Fibroblast of mammary gland (primary cell): Measurements from ENCODE around the gene NPM3.

ENCODE experiments used
- DNase-seq: peaks from one replicate; pipeline ENCODE4 v3.0.0-alpha.2; 2010; ENCODE audit warnings: low read depth
- H3K4me3 ChIP-seq: 2 replicates; pipeline ENCODE4 v1.5.1; 2011; ENCODE audit warnings: low read depth, mild to moderate bottlenecking, low read length, moderate library complexity; ENCODE audit not compliant: control insufficient read depth
- TF ChIP-seq, protein P1 (sequence below): conservative IDR thresholded peaks from 2 replicates; pipeline ENCODE4 v1.5.1; 2011; ENCODE audit warnings: low read depth, low read length, inconsistent platforms; ENCODE audit not compliant: control insufficient read depth, insufficient read depth

The NPM3 gene

DNA sequence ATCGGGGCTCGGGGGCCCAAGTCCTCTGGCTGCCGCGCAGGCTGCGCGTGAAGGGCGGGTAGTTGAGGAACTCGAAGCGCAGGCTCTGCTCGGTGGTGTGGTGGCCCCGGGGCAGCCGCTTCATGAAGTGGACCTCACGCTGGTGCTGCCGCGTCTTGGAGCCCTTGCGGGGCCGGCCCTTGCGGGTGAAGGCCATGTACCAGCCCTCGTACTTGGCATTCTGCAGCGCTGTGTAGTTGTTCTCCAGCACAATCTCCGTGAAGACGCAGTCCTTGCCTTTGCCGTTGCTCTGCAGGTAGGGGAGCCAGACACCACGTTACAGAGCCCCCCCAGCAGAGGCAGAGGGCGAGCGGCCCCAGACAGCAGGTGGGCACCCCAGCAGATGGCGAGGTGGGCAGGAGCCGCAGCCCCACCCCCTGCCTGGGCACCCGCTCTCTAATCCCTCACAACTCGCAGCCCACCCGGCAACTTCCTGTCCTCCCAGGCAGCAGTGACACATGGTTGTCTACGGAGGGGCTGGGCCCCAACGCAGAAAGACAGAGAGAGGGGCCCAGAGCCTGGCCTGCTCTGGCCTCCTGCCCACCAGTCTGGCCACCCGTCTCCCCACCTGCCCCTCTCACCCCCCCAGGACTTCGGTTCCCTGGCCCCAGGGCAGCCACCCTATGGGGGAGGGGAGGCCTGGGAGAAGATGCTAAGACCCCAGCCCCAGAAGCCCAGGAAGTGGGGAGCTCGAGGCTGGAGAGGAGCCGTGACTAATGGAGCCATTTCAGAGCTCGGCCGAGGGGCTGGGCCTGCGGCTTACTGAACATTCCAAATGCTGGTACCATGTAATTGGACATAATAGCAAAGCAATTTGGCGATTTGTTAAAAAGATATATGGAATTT, 12.7 kb downstream of the NPM3 start:
- no peak for DNase-seq
- TF ChIP-seq, protein P1, sequence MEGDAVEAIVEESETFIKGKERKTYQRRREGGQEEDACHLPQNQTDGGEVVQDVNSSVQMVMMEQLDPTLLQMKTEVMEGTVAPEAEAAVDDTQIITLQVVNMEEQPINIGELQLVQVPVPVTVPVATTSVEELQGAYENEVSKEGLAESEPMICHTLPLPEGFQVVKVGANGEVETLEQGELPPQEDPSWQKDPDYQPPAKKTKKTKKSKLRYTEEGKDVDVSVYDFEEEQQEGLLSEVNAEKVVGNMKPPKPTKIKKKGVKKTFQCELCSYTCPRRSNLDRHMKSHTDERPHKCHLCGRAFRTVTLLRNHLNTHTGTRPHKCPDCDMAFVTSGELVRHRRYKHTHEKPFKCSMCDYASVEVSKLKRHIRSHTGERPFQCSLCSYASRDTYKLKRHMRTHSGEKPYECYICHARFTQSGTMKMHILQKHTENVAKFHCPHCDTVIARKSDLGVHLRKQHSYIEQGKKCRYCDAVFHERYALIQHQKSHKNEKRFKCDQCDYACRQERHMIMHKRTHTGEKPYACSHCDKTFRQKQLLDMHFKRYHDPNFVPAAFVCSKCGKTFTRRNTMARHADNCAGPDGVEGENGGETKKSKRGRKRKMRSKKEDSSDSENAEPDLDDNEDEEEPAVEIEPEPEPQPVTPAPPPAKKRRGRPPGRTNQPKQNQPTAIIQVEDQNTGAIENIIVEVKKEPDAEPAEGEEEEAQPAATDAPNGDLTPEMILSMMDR, result no peak
- H3K4me3 ChIP-seq, result no peak overlapping the region

DNA sequence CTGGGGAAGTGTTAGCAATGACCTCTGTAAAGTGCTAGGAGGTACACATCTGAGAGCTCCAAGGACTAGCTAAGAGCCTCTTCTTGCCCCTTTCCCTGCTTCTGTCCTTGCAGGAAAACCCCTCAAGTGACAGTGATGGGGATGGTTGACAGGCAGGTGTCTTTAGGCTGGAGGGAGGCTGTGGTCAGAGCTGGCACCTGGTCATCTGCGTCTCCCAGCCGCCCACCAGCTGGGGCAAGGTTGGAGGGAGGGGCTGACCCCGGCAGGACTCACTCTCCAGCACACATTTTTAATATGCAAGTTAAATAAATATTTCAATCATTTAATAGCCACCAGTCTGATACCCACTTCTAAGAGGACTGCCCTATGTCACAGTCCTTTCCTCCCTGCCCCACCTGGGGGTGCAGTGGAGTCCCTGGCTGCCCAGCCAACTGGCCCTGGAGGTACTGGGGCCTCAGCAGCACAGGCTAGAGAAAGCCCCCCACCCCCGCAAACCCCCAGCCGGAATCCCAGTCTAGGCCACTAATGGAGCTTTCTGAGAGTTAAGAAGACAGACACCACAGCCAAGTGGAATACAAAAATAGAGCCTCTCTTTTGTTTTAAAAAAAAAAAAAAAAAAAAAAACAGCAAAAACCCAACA, 13.6 kb downstream of the NPM3 start:
- H3K4me3 ChIP-seq, result no peak overlapping the region
- DNase-seq, result no peak
- TF ChIP-seq, protein P1, result no peak

DNA sequence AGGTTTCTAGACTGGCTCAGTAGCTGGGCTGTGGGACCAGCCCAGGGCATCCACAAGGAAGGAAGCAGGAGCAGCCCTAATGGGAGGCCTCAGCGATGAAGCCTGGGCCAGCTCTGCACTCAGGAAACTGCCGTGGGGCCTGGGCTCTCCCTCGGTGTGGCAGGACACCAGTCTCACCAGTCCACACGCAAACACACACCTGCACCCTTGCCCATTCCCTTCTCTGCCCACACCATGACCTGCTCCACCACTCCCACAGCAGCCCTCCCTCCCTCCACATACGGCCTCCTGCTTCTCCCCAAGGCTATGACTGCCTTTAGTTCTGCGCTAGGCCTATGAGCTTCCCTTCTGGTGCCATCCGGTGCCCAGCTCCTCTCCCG, 14.5 kb downstream of the NPM3 start:
- no peak for DNase-seq
- no peak overlapping the region for H3K4me3 ChIP-seq
- TF ChIP-seq, protein P1, result no peak

DNA sequence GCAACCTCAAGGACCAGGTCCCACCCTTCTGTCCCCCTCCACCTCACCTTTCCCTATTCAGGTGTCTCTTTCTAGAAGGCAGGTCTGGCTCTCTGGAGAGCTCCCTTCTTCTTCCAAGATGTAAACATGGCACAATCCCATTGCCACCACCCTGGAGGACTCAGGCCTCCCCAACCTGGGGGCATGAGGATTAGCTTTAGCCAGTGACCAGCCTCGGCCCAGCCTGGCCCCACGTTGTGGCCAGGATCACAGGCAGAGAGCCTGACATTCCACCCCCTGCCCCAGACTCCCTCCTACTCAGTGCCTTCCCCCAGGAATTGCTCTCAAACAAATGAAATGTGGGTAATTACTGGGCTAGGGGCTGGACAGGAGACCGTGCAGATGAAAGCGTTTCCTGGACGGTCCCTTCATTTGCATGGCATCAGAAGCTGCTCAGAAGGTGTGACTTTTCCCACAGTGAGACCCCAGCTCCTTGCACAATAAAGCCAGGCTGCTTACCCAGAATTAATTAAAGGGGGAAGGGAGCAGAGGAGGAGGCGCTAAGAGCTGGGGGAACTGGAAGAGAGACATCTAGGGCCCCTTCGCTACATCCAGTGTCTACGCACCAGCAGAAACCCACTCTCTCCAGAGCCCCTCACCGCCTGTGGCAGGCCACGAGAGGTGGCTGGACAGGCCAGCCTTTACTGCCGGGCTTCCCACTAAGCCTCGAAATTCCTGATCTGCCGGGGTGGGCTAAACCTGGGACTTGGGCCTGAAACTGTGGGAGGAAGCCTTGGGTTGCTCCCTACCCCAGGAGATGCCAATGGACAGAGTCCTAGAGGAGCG, 15.1 kb downstream of the NPM3 start:
- no peak overlapping the region for H3K4me3 ChIP-seq
- no peak for DNase-seq

DNA sequence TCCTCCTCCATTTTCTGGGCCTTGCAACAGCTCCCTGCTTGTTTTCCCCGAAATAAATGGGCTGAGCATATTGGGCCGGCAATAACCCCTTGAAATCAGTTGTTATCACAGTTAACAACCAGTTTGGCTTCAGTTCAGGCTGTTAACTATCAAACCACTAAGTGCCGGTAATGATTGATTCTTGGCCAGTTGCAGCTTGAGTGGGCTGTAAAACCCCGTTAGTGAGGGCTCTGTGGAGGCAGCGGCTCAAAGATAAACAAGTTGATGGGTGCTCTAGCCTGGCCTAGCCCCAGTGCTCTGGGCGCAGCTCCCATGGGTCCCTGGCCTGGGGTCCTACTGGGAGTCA, 15.7 kb downstream of the NPM3 start:
- TF ChIP-seq, protein P1, result no peak
- DNase-seq, result no peak
- H3K4me3 ChIP-seq, result no peak overlapping the region

More for the DNA sequence above, 15.1 kb downstream of the NPM3 start:
- TF ChIP-seq, protein P1, result no peak

DNA sequence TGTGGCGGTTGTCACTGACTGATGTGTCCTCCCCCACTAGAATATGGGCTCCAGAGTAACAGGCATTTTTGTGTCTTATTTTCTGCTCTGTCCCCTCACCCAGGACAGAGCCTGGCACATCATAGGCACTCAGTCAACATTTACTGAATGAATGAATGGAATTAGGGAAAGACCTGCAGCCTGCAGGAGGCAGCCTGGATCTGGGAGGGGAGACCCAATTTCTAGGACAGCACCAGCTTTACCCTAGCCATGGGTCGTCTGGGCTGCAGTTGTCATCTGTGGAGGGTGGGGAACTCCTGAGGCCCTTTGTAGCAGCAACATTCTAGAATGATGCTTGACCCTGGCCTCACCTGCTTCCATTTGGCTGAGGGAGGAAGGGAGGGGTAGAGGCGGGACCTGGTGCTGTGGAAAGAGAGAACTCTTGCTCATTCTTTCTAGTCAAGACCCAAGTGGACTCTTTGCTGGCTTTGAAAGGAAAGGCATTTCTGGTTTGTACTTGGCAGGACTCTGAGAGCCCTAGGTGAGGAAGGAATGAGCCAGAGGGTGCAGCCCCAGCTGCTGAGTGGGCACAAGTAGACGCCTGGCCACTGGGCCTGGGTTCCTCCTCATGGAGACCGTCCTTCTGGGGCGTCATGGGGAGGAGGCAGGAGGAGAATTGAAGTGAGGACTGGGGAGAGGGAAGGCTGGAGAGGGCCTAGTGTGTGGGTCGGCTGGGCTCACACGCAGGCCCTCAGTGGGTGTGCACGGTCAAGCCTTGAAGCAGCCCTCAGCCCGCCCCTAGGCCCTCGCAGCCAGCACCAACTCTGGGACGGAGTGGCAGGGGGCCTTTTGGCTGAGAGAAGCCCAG, 16.3 kb downstream of the NPM3 start:
- TF ChIP-seq, protein P1, result no peak
- no peak overlapping the region for H3K4me3 ChIP-seq
- DNase-seq, result no peak
